ENCODE results near the gene ZNF485.
"Not testable (repeated sequence)": the region's sequence is repeated elsewhere in the genome, so short reads cannot be mapped to it uniquely, and the experiment has no call there.

Gene ZNF485

DNA sequence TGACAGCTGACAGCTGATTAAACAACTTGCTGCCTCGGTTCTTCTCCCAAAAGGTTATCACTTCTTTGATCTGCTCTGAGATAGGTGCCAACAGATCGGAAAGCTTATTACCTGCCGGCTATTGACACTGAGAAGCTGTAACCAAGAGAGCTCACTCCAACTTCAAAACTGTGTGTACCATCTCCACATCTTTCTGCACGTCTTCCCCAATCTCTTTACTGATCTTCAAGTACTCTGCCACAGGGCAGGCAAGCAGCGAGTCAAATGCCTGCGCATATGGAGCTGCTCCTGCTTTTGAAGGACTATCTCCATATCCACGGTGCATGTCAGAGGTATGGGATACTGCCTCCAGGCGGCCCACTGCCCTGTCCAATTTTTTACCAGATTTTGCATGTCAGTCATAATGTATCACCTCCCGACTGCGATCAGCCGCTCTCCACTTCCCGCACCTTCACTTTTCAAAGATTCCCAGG lies 352 bp upstream of the ZNF485 start:
- DNase-seq, result no peak

GRCh38 chr10:43607199-43607573 lies 948 bp downstream of the ZNF485 start:
- no peak for DNase-seq

DNA sequence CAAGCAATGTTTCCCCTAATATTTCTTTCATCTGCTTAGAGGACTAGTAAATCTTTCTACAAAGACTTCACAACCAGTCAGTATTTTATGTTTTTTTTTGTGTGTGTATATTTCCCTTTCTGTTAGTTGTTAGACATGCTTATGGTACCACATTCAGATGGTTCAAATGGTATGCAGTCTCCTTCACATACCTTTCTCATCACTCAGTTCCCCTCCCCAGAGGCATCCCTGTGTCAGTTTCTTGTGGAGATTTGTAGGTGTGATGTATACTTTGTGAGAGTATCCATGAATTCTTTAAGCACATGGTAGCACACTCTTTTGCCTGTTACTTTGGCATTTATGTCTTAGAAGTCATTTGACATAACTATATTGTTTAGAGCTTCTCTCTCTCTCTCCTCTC lies 4.4 kb downstream of the ZNF485 start:
- DNase-seq, result no peak

- DNase-seq, result no peak
Measured at GRCh38 chr10:43616697-43617370, 10.6 kb downstream of the ZNF485 start.

GRCh38 chr10:43619368-43619767 lies 13.1 kb downstream of the ZNF485 start:
- DNase-seq, result no peak

GRCh38 chr10:43622038-43622437 lies 15.8 kb downstream of the ZNF485 start:
- DNase-seq, result no peak

DNA sequence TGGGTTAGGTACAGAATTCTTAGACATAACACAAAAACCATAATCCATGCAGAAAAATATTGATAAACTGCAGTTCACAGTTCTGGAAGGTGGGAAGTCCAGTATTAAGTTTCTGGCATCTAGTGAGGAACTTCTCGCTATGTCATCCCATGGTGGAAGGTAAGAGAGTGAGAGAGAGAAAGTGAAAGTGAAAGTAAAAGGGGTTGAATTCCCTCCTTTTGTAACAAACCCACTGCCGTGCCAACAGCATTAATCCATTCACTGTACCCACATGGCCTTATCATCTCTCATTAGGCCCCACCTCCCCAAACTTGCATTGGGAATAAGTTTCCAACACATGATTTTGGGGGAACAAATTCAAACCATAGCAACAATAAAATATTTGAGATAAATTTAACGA lies 17.1 kb downstream of the ZNF485 start:
- no peak for DNase-seq

DNA sequence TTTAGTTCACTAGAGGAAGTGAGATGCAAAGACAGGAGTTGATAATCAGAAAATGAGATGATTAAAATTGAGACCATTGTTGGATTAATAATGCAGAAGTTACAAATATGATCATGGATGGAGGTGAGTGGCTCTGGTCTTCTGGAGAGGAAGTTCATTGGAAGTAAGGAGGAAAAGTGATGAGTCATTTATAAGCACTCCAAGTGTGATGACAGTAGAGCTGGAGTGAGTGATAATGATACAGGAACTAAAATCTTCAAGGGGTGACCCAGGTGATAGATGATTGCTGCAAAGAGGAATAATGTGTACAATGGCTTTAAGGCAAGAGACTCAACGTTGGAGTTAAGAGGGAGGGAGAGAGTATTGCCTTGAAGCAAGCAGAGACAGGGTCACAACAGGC lies 21.7 kb downstream of the ZNF485 start:
- no peak for DNase-seq

GRCh38 chr10:43628956-43629355 lies 22.7 kb downstream of the ZNF485 start:
- no peak for DNase-seq

DNA sequence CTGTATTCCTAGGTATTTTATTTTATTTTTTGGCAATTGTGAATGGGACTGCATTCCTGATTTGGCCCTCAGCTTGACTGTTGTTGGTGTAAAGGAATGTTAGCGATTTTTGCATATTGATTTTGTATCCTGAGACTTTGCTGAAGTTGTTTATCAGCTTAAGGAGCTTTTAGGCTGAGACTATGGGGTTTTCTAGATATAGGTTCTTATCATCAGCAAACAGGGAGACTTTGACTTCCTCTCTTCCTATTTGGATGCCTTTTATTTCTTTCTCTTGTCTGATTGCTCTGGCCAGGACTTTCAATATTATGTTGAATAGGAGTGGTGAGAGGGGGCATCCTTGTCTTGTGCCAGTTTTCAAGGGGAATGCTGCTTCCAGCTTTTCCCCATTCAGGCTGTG lies 29.6 kb downstream of the ZNF485 start:
- DNase-seq, result not testable (repeated sequence)

DNA sequence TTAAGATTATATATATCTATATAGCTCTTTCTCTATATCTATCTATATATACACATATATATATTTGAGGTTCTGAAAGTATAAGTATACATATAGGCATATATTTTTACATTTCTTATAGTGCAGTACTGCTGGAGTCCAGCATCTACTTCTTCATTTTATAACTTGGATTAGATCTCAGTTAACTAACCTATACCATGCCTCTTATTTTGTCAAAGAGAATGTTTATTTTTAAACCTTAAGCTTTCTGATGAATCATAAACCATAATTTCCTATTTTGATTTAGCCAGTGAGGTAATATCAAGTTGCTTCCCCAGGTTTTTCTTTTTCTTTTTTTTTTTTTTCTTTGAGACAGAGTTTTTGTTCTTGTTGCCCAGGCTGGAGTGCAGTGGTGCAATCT lies 34.4 kb downstream of the ZNF485 start:
- no peak for DNase-seq

GRCh38 chr10:43644252-43644651 lies 38.0 kb downstream of the ZNF485 start:
- peak in 1 of 4 experiments; percentile 15 for DNase-seq

DNA sequence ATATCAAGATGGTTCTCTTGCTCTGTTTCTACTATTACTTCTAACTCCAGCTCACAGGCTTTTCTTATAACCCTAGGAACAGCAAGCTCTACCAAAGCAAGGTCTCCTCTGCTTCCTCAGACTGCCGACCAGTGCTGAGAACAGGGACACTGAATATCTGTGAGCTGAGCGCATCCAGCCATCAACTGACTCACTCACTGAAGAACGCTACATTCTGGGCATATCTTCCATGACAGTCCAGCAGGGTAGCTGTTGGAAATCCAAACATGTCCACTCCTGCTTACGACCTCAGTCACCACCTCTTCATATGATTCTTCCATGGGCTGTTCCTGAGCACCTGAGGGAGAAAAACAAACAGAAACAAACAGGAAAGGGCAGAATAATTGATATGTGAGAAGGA lies 39.6 kb downstream of the ZNF485 start:
- no peak for DNase-seq

GRCh38 chr10:43647576-43647975 lies 41.3 kb downstream of the ZNF485 start:
- DNase-seq, result no peak

DNA sequence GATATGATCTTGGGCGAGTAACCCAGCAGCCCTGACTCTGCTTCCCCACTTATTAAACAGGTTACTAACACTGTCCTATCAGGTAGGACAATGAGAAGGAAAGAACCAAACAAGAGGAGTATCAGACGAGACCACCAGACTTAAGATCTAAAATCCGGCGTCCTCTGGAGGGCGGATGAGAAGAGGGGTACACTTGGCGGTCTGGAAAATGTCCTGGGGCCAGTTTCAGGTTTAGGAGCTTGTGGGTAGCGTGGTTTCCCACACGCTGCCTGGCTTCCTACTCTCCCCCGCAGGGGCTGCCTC lies 41.8 kb downstream of the ZNF485 start:
- DNase-seq, result no peak

DNA sequence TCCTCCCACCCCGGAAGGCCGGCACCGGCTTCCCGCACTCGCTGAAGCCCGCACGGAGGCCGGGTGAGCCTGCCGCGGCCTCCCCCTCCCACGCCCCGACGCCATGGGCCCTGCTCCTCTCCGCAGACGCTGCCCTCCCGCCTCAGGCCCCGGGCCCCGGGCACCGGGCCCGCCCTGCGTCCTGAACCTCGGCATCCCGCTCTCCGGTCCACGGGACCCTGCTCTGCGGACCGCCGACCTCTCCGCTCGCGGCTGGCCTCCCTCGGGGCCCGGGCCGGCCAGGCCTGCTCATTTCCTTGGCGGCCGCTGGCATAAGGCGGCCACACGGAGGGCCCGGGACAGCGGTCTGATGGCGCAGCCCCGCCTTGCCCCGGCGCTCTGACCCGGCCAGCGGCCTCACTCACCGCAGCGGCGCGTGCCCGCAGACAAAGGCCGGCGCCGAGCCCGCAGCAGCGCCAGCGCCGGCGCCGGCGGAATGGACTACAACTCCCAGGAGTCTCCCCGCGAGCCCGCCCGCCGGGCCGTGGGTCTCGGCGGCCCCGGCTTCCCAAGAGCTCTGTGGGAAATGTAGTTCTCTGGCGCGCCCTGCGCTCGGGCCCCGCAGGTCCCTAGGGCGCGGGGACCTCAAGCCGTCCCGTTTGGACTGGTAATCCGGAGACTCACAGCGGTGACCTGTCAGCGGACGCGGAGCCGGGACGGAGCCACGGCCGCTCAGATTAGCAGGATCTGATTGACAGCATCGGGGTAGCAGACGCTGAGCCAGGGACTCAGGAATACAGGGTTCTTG lies 42.4 kb downstream of the ZNF485 start, which contains the start of gene ZNF32:
ZNF32 (minus strand) TSS at position 484 of the 787 bp plus-strand sequence. CDS start 2,748 bp downstream, outside the sequence.
- DNase-seq, result peak; percentile 89 to 96 (median 93)

DNA sequence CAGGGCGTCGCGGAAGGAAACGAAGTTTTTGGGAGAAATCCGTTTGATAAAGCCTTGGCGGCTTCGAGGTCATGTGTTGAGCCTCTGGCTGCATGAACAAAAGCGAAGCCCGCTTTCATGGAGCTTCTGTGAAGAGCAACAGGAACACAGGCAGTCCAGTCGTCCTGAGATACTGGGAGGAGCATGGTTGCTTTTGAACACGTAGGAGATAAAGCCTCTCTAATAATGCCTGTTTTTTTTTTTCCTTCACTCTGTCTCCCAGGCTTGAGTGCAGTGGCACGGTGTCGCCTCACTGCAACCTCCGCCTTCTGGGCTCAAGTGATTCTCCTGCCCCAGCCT lies 42.9 kb downstream of the ZNF485 start:
- peak in 1 of 4 experiments; percentile 5 for DNase-seq

- no peak for DNase-seq
Measured at GRCh38 chr10:43653746-43654145, 47.5 kb downstream of the ZNF485 start.

DNA sequence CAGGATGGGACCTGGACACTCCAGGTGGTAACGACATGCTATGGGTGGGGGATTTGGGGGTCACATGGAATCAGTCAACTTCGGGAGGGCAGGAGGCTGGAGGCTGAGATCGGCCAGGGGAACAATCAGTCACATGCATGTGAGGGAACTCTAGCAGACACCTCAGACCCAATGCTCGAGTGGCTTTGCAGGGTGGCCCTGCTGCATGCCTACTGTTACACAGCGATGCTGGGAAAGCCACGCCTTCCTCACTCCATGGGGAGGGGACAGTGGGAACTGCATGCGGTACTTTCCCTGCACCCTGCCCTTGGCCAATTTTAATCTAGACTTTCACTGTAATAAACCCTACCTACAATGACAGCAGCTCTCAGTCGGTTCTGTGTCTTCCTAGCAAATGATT lies 49.1 kb downstream of the ZNF485 start:
- no peak for DNase-seq

- no peak for DNase-seq
Measured at GRCh38 chr10:43658227-43658626, 52.0 kb downstream of the ZNF485 start.

GRCh38 chr10:43665054-43665453 lies 58.8 kb downstream of the ZNF485 start:
- DNase-seq, result no peak

DNA sequence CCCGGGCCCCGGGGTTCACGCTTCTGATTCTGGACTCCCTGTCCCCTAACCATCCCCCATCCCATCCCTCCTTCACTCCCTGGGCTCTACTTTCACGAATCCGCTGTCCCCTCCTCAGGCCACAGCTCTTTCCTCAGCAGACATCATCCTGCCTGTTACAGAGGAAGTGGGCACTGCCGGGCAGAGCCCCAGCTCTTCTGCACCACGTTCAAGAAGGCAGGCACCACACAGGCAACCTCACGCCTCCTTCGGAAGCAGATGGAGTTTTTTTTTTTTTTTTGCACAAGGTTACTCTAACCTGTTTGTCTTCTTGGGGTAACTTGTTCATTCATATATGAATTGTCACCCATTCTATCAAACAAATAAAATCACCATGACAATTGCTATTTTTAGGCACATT lies 60.3 kb downstream of the ZNF485 start:
- no peak for DNase-seq

DNA sequence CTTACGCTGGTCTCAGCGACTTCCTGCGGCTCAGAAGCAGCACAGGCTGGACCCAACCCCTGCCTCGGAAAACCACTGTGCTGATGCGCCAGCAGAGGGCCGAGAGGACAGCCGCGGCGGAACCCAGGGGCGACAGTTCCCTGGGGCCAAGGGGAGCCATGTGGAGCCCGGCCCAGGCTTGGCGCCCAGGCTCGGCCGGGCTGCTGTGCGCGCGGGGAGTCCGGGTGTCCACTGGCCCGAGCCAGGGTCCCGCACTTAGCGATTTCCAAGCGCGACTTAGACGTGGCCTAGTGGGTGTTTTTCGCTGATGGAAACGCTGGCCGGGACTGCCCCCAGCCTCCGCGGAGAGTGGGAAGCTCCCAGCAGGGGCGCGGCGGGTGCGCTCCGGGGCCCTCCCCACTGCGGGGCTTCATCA lies 61.1 kb downstream of the ZNF485 start:
- peak; percentile 14 to 47 (median 34) for DNase-seq
